H1 (cell line): ENCODE data around the gene TMEM72.

ENCODE experiments used
- ATF2 ChIP-seq: IDR thresholded peaks from 2 replicates; pipeline ENCODE4 v1.6.1; 2012; ENCODE audit warnings: low read length, inconsistent platforms
- CTCF ChIP-seq, 3 experiments: IDR thresholded peaks; 1 replicate in 2 of 3; 2 replicates in 1 of 3; pipeline versions ENCODE4 v1.5.1 to v1.6.1; 2011; ENCODE audit warnings: low read length in 3 of 3, mild to moderate bottlenecking in 3 of 3, inconsistent platforms in 2 of 3, low read depth in 1 of 3, moderate library complexity in 1 of 3; ENCODE audit not compliant: insufficient read depth in 1 of 3; ENCODE audit errors: control extremely low read depth in 1 of 3
- POLR2A ChIP-seq, 2 experiments: IDR thresholded peaks; 1 replicate in 1 of 2; 2 replicates in 1 of 2; pipeline ENCODE4 v1.6.1; 2011; ENCODE audit warnings: low read depth in 2 of 2, low read length in 2 of 2, mild to moderate bottlenecking in 2 of 2; ENCODE audit errors: control extremely low read depth in 1 of 2
- ZNF274 ChIP-seq: IDR thresholded peaks from 2 replicates; pipeline ENCODE4 v1.7.0; 2012; ENCODE audit warnings: low read length, borderline replicate concordance; ENCODE audit errors: extremely low read depth
- TF ChIP-seq, protein P1 (sequence below): IDR thresholded peaks from 2 replicates; pipeline ENCODE4 v1.6.1; 2011; ENCODE audit warnings: low read depth, mild to moderate bottlenecking, low read length; ENCODE audit not compliant: insufficient read depth

DNA sequence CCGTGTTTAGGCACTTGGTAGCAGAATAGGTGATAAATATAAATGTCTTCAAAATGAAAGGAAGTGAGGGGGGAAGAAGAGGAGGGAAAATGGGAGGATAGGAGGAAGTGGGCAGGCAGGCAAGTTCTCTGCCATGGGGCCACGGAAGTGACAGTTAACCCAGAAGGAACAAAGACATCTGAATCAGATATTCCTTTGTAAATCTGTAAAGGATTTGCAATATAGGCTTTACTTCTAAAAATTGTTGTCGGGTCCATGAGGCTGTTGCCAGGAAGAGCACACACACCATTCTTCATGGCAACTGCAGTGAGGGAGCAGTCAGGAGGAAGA is 24.8 kb downstream of the TMEM72 start:
- TF ChIP-seq, protein P1, sequence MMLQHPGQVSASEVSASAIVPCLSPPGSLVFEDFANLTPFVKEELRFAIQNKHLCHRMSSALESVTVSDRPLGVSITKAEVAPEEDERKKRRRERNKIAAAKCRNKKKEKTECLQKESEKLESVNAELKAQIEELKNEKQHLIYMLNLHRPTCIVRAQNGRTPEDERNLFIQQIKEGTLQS: no peak
- TF ChIP-seq ZNF274: no peak
- no peak for TF ChIP-seq CTCF (IDR thresholded peaks at IDR 0.05; ENCODE audit: control extremely low read depth in 1 of 3, insufficient read depth in 1 of 3, low read depth in 1 of 3, low read length in 3 of 3)
- no peak for TF ChIP-seq POLR2A (IDR thresholded peaks at IDR 0.05; ENCODE audit: control extremely low read depth in 1 of 2, low read depth in 2 of 2, low read length in 2 of 2)
- no peak for TF ChIP-seq ATF2
